Tibial nerve (tissue), 4 donors: ENCODE results near the gene SPTB.

Source experiments
- CTCF ChIP-seq, 5 experiments: fragments of 200-600 bp in 3 of 5; fragments of 450-650 bp in 2 of 5; sonication (generic) in 3 of 5; IDR thresholded peaks; one replicate each; pipeline ENCODE4 v1.5.1; 2016 to 2019; ENCODE audit warnings: antibody characterized with exemption in 5 of 5, mild to moderate bottlenecking in 3 of 5, moderate library complexity in 2 of 5
- EP300 ChIP-seq, 2 donors: sonication (generic); formaldehyde crosslinking; IDR thresholded peaks; one replicate each; pipeline ENCODE4 v1.6.1; 2017; ENCODE audit warnings: antibody characterized with exemption in 2 of 2, mild to moderate bottlenecking in 1 of 2
- POLR2A ChIP-seq, 2 donors: fragments of 450-650 bp; IDR thresholded peaks; one replicate each; pipeline ENCODE4 v1.6.1; 2017; ENCODE audit warnings: antibody characterized with exemption in 2 of 2, mild to moderate bottlenecking in 2 of 2, moderate library complexity in 2 of 2

GRCh38 chr14:64782196-64782595 lies 97.5 kb downstream of the SPTB start:
- TF ChIP-seq CTCF (IDR thresholded peaks at IDR 0.05) (no peak), POLR2A (IDR thresholded peaks at IDR 0.05) (no peak), EP300 (IDR thresholded peaks at IDR 0.05) (no peak)
